Right ventricle myocardium inferior (tissue), 1 donor: ENCODE measurements around the gene RNF151. TPM values are rescaled to one million over a fixed set of nuclear protein-coding genes. Genes with fewer than 3 reads are reported as not detected.

Experiments
- ATAC-seq: fragments of 200-7000 bp; cut with Tn5 transposase; one replicate; pipeline ENCODE4 v1.9.1; 2020; ENCODE audit warnings: mild to moderate bottlenecking, moderate library complexity
- DNase-seq: peaks from one replicate; pipeline ENCODE4 v3.0.0; 2021; ENCODE audit errors: missing footprints
- intact Hi-C: fragments of 100-400 bp; cut with DNase I; formaldehyde crosslinking; loops from one replicate; pipeline ENCODE4 v1.11.0; 2022
- total RNA-seq: library from RNA; stranded (reverse); fragmentation: NEBNext Ultra II Directional; extraction: Animal tissue kit (Norgen Biotek cat#: 25700); gene quantifications from one replicate; pipeline ENCODE4 v1.2.1, GENCODE V29; 2021
- donor health status: DM: no; HTN: yes; CAD: no; lungs with severe emphysema.

Gene RNF151
- total RNA-seq, 1 donor from 2014 or later, result not detected

GRCh38 chr16:1983544-1984346, 17.1 kb downstream of the RNF151 start, which contains the start of gene GFER:
TSS of gene GFER (plus strand) at chr16:1984193. CDS start at chr16:1984219, 26 bp downstream.
- ATAC-seq (peak; percentile 97), DNase-seq (peak; percentile 95)
- intact Hi-C loops, result no loop called here

- DNase-seq, result no peak
- ATAC-seq, result no peak
- intact Hi-C loops, result no loop called here
These were observed 17.9 kb downstream of the RNF151 start for GRCh38 chr16:1984347-1985225.

GRCh38 chr16:1985466-1986150, 19.0 kb downstream of the RNF151 start:
- intact Hi-C loops, result no loop called here
- ATAC-seq (no peak), DNase-seq (no peak)

GRCh38 chr16:1987198-1987597, 20.5 kb downstream of the RNF151 start:
- intact Hi-C loops, result no loop called here
- no peak for ATAC-seq
- peak; percentile 56 for DNase-seq

GRCh38 chr16:1989209-1990100, 22.8 kb downstream of the RNF151 start, which contains the start of gene SYNGR3:
TSS of gene SYNGR3 (plus strand) at chr16:1989970. CDS start at chr16:1990103, 133 bp downstream.
- no peak for ATAC-seq
- peak; percentile 56 for DNase-seq
- intact Hi-C loops, result no loop called here

- DNase-seq (no peak), ATAC-seq (no peak)
- intact Hi-C loops, result no loop called here
These were observed 23.4 kb downstream of the RNF151 start for GRCh38 chr16:1990101-1990350.

- intact Hi-C loops, result no loop called here
- peak; percentile 59 for DNase-seq
- no peak for ATAC-seq
These were observed 23.9 kb downstream of the RNF151 start for GRCh38 chr16:1990351-1991134.

- DNase-seq (peak; percentile 46), ATAC-seq (no peak)
- intact Hi-C loops, result no loop called here
These were observed 24.5 kb downstream of the RNF151 start for GRCh38 chr16:1991135-1991551.

GRCh38 chr16:1991588-1991947, 24.9 kb downstream of the RNF151 start:
- intact Hi-C loops, result no loop called here
- DNase-seq (no peak), ATAC-seq (no peak)

GRCh38 chr16:1991948-1992703, 25.5 kb downstream of the RNF151 start:
- DNase-seq (peak; percentile 98), ATAC-seq (peak; percentile 92)
- intact Hi-C loops, result no loop called here

- intact Hi-C loops, result no loop called here
These were observed 26.2 kb downstream of the RNF151 start for GRCh38 chr16:1992704-1993317.

GRCh38 chr16:1993731-1994131, 27.1 kb downstream of the RNF151 start:
- DNase-seq (no peak), ATAC-seq (no peak)
- intact Hi-C loops, result no loop called here

More at GRCh38 chr16:1992704-1993317, 26.2 kb downstream of the RNF151 start:
- ATAC-seq, result no peak
- no peak for DNase-seq

- ATAC-seq (peak; percentile 14), DNase-seq (no peak)
- intact Hi-C loops, result no loop called here
These were observed 31.1 kb downstream of the RNF151 start for GRCh38 chr16:1997494-1998359.

GRCh38 chr16:1998360-1998835, 31.7 kb downstream of the RNF151 start:
- intact Hi-C loops, result no loop called here
- no peak for ATAC-seq
- DNase-seq, result no peak
